GM21619 (cell line): ENCODE measurements around the gene C6orf89.
"Not testable (repeated sequence)": the region's sequence is repeated elsewhere in the genome, so short reads cannot be mapped to it uniquely, and the experiment has no call there.

Experiments used
- ATAC-seq: cut with Tn5 transposase; IDR thresholded peaks from one replicate; pipeline ENCODE4 v1.9.1; 2021; ENCODE audit not compliant: unreplicated experiment

The C6orf89 gene

DNA sequence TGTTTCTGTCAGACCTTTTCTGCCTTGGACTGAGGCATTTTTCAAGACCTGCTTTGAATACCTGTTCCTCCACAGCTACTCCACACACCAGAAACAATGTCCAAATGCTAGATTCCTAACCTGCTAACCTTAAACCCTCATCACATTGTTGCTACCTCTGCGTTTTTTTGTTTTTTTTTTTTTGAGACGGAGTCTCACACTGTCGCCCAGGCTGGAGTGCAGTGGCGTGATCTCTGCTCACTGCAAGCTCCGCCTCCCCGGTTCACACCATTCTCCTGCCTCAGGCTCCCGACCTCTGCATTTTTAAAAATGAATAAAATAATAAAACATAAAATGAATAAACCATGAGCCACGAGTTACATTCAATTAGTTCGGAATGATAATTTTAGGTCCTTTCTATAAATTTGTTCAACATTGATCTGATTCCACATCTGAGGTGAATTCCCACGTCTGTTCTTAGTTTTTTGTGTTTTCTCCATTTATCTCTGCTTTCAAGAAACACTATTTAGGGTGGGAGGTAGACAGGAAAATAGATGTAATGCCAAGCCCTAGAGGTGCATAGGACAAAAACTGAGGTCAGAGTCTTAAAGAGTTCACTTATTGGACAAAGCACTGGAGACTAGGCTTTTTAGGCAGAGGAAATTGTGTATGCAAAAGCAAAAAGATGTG is 1.3 kb downstream of the C6orf89 start:
- ATAC-seq = no peak

DNA sequence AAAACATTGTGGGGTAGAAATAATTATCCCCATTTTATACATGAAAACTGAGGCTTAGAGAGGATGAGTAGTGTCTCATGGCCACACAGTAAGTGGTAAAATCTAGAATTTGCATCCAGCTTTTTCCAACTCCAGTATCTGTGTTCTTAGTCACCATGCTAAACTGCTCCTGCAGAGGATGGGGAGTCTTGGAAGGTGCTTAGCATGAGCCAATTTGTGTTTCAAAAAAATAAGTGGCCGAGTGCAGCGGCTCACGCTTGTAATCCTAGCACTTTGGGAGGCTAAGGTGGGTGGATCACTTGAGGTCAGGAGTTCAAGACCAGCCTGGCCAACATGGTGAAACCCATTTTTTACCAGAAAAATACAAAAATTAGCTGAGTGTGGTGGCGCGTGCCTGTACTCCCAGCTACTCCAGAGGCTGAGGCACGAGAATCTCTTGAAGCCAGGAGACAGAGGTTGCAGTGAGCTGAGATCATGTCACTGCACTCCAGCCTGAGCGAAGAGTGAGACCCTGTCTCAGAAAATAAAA is 2.4 kb downstream of the C6orf89 start:
- ATAC-seq = no peak

GRCh38 chr6:36888654-36889481 is 3.1 kb downstream of the C6orf89 start:
- no peak for ATAC-seq

GRCh38 chr6:36890112-36890663 is 4.4 kb downstream of the C6orf89 start:
- no peak for ATAC-seq

DNA sequence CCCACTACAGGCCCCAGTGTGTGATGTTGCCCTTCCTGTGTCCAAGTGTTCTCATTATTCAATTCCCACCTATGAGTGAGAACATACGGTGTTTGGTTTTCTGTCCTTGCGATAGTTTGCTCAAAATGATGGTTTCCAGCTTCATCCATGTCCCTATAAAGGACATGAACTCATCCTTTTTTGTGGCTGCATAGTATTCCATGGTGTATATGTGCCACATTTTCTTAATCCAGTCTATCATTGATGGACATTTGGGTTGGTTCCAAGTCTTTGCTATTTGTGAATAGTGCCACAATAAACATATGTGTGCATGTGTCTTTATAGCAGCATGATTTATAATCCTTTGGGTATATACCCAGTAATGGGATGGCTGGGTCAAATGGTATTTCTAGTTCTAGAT is 5.4 kb downstream of the C6orf89 start:
- not testable (repeated sequence) for ATAC-seq

DNA sequence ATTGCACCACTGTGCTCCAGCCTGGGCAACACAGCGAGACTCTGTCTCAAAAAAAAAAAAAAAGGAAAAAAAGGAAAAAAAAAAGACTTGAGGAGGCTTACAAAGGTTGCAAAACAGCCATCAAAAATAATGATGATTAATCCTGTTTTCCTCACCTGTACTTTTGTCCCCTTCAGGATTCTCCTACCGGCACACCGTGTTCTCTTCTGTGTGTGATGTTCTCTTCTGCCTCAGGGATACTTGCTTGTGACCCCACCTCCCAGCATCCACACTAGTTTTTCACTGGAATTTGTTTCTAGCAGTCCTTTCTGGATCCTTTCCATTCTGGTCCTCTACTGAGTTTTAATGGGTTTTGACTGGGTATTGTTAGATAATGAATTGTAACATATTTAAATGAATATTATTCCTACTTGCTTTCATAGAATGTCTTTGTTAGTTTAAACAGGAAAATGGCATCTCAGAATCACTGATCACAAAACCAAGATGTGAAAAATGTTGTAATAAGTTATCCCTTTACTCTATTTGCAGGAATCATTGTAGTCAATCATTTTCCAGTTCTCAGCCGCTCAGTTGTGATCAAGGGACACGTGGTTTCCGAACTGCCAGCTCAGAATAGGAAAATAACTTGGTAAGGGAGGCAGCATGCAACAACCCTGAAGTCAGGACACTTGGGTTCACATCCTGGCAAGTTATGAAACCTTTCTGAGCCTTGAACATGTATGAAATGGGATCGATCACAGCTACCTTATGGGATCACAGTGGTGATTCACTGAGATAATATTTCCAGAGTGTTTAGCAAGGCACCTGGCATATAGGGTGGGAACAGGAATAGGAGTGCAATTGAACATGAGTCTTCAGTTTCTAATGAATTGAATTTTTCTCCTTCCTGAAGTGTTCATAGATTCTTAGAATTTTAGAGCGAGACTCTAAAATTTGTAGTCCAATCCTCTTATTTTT is 8.5 kb downstream of the C6orf89 start:
- no peak for ATAC-seq

DNA sequence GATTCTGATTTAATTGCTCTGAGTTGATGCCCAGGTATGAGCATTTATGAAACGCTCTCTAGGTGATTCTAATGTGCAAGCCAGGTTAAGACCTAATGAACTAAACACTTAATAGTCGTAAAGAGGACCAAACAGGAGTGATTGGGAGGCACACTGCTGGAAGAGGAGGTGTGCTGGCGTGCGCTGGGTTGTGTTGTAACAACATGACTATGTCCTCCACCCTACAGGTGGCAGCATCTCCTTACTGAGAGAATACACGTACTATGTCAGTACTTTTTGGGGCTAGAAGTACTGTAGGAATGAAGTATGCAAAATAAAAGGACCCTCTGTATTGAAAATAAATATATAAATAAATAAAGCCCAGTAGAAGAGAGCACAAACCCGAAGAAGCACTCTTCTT is 11.9 kb downstream of the C6orf89 start:
- ATAC-seq = no peak

GRCh38 chr6:36904114-36904513 is 18.4 kb downstream of the C6orf89 start:
- no peak for ATAC-seq

GRCh38 chr6:36904851-36905393 is 19.2 kb downstream of the C6orf89 start:
- ATAC-seq = no peak

DNA sequence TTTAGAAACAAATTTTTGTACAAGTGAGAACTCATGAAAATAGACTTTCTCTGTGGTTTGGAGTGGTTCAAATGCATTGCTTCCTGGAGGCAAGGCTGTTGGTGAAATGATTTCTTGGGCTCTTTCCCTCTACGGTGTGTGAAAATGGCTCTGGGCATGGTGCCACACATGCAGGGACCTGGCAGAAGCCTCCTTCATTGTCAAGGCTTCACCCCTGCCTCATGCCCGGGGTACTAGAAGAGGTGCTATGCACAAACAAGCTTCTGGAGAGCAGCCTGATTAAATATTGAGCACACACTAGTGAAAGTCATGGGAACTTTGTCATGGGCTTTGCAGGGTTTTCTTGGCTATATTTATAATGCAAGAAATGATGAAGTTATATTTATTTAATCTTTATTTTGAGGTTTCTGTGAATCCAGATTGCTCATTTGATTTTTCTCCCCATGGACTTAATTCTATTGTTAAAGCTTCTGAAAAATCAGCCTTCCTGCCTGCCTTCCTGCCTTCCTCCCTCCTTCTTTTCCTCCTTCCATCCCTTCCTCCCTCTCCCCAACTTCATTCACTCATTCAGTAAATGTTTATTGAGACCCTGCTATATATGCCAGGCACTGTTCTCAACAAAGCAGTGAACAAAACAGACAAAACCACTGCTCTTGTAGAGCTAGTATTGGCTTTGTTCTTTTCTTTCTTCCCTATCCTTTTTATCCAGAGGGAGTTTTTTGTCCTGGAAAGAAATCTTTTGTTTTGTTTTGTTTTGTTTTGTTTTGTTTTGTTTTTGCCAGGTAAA is 21.0 kb downstream of the C6orf89 start:
- no peak for ATAC-seq

- no peak for ATAC-seq
Measured at GRCh38 chr6:36907781-36908180, 22.0 kb downstream of the C6orf89 start.

DNA sequence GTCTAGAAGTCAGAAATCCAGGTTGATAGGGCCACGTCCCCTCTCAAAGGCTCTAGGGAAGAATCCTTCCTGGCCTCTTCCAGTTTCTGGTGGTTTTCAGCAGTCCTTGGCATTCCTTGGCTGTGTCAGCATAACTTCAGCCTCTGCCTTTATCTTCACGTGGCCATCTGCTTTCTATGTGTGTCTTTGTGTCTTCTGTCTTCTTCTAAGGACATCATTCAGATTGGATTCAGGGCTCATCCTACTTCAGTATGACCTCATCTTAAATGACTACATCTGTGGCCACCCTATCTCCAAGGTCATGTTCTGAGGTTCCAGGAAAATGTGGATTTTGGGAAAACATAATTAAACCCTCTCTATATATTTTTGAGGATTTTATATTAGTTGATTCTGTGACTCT is 23.0 kb downstream of the C6orf89 start:
- no peak for ATAC-seq

DNA sequence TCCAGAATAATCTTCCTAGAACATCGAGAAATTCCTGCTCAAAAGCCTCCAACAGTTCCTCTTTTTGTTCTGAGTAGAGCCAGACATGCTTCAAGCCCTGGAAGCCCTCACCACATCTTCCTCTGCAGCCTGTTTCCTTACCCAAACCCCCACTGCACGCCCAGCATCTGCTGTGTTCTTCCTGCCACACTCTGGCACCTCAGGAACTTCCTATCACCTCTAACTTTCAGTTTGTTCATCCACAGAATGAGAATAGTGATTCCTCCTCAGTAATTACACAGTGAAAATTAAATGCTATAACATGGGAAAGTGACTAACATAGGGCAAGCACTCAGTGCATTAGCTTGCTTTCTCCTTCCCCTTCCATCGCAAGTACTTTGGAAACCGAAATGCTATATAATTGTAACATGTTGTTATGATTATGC is 26.3 kb downstream of the C6orf89 start:
- peak; percentile 24 for ATAC-seq

DNA sequence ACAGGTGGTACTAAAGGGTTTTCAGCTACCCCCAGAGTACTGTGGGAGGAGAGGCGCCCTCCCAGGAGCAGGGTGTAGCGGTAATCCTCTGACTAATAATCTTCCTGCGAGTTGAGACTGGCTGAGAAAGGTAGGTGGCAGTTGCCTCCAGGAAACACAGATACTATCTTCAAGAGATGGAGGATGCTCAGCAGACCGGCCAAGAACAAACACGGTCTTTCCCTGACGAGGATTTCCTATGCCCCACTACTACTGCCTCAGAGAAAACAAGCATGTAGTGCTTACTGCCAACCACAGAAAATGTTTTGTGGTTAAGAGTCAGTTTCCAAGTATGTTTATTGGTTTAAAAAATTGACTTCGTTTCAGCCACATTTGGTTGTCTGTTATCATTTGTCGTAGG is 26.8 kb downstream of the C6orf89 start:
- peak; percentile 90 for ATAC-seq

DNA sequence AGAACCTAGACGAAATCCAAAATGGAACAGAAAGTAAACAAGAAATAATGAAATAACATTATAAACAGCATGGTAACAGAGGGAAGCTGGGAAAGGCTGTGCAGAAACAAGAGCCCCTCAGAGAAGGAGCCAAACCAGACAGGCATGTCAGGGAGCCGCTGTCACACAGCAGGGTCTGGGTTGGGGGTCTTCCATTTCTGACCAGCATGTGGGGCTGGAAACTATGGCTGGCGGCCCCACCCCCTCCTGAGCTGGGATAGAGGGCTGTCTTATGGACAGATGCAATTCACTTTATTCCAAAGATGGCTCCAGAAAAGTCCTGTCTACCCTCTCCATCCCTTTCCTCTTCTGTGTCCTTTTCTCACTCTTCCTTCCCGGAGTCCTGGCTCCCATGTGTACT is 27.3 kb downstream of the C6orf89 start:
- ATAC-seq = no peak

- ATAC-seq = no peak
Measured at GRCh38 chr6:36914227-36914794, 28.6 kb downstream of the C6orf89 start.

DNA sequence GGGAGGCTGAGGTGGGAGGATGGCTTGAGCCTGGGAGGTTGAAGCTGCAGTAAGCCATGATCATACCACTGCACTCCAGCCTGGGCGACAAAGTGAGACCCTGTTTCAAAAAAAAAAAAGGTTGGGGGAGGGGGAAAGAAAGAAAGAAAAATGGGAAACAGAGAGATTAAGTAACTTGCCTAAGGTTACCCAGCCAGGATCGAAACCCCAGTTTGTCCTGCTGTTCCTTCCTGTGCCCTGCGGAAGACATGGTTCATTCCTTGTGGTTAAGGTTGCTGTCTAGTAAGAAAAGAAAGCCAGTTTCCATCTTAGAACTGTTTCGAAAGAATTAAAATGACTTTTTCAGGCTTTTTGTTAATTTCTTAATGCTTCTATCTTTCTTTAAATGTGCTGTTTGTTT is 29.8 kb downstream of the C6orf89 start:
- ATAC-seq = no peak

GRCh38 chr6:36916126-36916525 is 30.4 kb downstream of the C6orf89 start:
- ATAC-seq = no peak

- no peak for ATAC-seq
Measured at GRCh38 chr6:36917541-36918193, 31.9 kb downstream of the C6orf89 start.
